NT2/D1 (cell line): Measurements from ENCODE around the gene NFATC4.

Experiments used
- YY1 ChIP-seq: IDR thresholded peaks from 2 replicates; pipeline ENCODE4 v1.6.1; 2011; ENCODE audit not compliant: insufficient read length, insufficient read depth
- ZNF274 ChIP-seq: IDR thresholded peaks from 2 replicates; pipeline ENCODE4 v1.6.1; 2011; ENCODE audit warnings: mild to moderate bottlenecking, low read depth, low read length

DNA sequence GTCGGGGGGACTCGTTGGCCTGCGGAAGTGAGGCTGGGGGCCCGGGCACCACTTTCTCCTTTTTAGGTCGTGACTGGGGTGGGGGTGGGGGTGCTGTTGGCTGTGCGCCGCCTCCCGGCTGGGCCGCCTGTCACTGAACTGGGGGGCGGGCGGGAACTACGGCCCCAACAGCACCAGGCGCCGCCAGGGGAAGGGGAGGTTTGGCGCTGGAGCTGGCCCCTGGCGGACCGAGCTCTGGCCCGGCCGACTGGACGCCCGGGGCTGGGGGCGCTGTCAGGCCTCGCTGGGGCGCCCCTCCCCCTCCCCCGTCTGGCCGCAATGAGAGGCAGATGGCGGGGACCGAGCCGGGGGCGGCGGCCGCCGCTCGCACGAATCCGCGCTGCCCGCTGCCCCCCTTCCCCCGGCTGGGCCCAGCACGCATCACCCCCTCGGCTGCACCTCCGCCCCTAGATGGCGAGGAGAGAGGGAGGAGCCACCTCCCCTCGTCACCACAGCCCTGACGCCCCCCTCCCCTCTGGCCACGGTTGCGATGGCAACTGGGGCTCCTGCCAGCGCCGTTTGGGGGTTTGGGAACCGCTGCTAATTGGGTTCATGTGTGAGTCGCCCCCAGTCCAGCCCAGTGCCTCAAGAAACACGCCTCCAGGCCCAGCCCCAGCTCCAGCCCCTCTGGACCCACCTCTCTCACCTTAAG, 723 bp downstream of the NFATC4 start:
- TF ChIP-seq ZNF274: no peak
- TF ChIP-seq YY1: no peak
